GM18505 (cell line): ENCODE measurements around the gene SLC9C1.

Experiments
- ATAC-seq: cut with Tn5 transposase; IDR thresholded peaks from one replicate; pipeline ENCODE4 v1.9.1; 2021; ENCODE audit not compliant: unreplicated experiment
- POLR2A ChIP-seq: IDR thresholded peaks from 4 replicates; pipeline ENCODE4 v1.6.1; 2011; ENCODE audit warnings: borderline replicate concordance; ENCODE audit not compliant: insufficient read depth, insufficient read length; ENCODE audit errors: extremely low read depth

The SLC9C1 gene

DNA sequence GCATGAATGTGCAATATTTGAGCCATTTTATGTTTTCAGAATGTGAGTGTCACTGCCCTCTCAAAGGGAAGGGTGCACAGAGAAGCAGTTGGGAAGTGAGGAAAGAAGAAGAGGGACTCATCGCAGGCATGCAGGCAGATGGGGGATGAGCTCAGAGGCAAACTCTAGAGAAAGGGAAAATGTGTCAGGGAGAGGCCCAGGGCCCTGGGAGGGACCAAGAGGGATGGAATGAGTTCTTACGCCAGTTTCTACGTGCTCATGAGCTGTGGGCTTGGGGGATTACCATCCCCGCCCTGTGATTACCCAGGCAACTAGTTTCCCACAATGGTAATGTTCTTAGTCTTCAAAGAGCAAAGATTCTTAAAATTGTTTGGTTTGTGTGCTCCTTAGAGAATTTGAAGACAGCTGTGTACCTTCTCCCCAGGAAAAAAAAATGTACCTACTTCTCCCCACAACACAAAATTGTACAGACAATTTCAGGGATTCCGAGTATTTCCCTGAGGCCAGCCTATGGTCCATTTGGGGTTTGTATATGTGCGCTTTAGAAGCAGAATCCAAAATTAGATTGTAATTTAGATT is 178.8 kb downstream of the SLC9C1 start:
- peak; percentile 26 for ATAC-seq
- TF ChIP-seq POLR2A: peak; percentile 29

DNA sequence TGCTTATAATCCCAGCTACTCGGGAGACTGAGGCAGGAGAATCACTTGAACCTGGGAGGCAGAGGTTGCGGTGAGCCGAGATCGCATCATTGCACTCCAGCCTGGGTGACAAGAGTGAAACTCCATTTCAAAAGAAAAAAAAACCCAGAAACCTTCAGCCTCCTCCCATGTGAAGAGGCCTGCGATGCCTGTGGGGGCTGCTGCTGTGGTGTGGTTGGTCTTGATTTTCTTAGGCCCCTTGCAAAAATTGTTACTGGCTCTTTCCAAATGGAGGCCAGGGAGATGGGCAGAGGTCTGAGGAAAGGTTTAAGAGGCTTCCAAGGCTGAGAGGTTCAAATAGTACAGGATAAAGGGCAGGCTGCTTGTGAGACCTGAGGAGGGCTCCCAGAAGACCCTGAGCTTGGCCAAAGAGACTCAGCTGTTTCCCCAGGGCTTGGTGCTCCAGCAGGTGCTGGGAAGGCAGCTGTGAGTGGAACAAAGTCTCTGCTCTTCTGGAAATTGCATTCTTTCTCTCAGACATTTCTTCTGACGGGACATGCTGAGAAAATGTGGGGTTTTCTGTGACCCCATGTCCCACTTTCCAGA is 179.3 kb downstream of the SLC9C1 start:
- TF ChIP-seq POLR2A: no peak
- peak; percentile 29 for ATAC-seq

DNA sequence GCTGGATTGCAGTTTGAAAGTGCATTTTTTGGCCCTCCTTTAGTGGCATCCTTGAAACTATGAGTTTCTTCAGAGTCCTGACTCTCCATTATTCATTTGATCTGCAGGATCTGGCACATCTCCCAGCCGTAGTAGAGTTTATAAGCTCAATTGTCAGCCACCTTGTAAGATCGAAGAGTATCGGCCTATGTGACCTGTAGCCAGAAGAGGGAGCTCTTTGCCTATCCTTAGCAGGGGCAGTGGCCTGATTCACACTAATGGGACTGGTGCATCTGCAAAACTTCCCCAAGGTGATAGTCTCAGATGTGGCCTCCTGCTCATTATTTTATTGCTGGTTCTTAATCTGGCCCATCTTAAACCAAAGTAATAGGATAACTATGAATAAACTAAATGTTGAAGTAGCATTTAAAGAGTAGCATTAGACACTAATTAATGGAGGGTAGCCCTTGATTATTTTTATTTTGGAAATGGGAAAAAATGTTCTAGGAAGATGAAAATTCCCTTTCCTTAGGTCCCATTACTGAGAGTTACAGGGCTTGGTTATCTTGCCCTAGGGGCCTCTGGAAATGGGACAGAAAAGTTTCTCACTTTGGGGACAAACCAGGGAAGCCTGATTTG is 182.1 kb downstream of the SLC9C1 start:
- ATAC-seq: peak; percentile 49

DNA sequence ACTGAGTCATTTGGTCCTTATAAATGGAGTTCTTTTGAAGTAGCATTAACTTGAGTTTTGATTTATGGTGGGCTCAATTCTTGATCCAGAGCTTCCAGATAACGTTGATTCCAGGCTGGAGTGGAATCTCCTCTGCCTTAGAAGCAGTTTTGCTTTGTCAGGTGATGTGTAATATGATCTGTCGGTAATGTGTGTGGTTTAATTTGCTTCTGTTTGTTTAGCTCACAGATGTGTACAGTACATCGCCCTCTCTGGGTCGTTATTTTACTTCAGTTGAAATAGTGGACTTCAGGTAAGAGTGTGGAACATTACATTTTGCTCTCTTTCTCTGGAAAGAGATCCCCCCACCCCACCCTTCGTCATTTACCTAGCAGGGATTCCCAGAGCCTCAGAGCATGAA is 184.7 kb downstream of the SLC9C1 start:
- ATAC-seq: no peak
- no peak for TF ChIP-seq POLR2A

More for the DNA sequence above, 182.1 kb downstream of the SLC9C1 start:
- no peak for TF ChIP-seq POLR2A

DNA sequence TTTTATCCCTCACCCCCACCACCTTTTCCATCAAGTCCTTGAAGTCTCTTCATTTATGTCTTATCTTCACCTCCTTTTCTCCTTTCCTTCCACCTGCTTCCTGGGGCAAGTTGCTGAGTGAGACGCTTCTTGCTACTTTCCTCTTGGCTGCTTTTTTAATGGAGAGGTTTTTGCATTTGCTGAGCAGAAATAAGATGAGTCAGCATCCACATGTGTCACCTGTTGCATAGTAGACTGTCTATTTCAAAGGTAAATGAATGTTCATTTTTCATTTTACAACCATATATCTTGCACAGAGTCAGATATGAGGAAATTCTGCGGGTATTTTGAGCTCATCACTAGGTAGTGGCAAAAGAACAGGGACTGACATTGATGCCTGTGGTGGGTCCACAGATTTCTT is 189.2 kb downstream of the SLC9C1 start:
- no peak for TF ChIP-seq POLR2A
- no peak for ATAC-seq

DNA sequence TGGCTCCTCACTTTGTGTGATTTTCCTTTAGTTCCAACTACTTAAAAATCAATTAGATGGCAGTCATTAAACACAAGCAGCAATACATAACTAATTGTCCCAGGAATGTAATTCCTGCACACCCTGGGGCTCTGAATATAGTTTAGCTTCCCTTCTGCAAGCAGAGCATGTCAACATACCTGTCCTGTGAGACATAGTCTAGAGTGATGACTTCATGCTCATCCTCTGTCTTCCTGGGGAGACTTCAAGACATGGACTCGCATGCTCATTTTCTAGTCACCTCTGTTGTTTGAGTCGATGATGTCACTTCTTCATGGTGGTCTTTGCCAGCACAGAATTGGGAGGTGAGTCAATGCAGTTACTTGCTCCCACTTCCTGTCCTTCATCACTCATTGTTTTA is 192.1 kb downstream of the SLC9C1 start:
- TF ChIP-seq POLR2A: no peak
- no peak for ATAC-seq

DNA sequence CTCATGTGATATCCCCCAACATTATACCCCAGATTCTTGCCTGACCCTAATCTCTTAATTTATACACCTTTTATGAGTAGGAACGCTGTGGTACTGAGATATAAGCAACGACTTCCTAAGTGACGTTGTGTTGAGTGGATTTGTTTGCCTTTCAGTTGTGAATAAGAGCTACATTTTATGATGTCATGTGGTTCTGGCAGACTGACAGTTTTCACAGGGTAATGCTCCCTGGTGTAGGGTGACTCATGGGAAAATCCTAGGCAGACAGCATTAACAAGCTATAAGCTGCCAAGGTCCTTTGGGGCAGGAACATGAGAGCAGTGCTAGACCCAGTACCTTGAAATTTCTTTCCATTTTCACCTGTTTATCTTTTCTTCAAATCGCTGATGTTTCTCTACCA is 196.6 kb downstream of the SLC9C1 start:
- ATAC-seq: no peak
- TF ChIP-seq POLR2A: no peak

DNA sequence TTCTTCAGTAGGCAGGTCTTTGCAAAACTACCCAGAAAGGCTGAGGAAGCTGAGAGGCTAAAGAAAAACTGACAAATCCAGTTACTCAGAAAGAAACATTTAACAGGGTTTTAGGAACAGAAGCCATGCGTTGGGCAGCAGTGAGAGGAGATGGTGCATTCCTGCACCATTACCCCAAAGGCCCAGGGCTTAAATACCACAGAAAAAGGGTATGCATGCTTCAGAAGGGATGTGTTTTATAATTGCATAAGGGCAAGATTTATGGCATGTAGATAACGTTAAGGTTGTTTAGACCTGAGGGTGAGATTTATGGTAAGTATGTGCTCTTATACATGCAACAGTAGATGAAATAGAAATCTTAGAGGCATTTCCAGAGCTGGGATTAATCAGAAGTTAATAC is 197.8 kb downstream of the SLC9C1 start:
- TF ChIP-seq POLR2A: no peak
- ATAC-seq: no peak

DNA sequence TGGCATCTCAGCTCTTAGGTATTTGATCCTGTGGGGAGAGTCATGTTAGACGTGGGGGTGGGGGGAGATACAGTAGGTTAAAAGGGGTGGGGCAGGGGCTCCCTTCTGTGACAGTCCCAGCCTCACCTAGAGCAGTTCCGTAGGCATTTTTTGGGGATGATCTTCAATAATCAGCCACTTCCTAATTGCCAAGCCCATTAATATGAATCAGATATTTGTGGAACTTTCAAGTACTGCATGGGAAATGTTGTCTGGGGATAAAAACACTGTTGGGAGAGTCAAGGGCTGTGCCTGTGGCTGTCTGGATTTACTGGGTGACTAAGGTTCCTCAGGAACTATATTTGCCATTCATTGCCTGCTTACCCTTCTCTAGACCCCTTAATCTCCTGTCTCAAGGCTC is 198.3 kb downstream of the SLC9C1 start:
- no peak for ATAC-seq
- TF ChIP-seq POLR2A: no peak

DNA sequence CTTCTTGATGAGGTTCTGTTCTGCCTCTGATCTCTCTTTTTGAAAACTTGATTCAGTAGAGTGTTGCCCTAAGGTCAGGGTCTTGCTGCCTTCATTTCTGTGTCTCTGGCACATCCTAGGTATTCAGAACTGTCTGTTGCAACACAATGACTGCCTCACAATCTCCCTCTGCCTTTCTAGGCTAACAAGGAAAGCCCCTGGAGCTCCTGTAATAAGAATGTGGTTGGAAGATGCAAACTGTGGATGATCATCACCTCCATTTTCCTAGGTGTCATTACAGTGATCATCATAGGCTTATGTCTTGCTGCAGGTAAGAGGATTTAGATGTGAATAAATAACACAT is 200.9 kb downstream of the SLC9C1 start:
- ATAC-seq: no peak
- no peak for TF ChIP-seq POLR2A

DNA sequence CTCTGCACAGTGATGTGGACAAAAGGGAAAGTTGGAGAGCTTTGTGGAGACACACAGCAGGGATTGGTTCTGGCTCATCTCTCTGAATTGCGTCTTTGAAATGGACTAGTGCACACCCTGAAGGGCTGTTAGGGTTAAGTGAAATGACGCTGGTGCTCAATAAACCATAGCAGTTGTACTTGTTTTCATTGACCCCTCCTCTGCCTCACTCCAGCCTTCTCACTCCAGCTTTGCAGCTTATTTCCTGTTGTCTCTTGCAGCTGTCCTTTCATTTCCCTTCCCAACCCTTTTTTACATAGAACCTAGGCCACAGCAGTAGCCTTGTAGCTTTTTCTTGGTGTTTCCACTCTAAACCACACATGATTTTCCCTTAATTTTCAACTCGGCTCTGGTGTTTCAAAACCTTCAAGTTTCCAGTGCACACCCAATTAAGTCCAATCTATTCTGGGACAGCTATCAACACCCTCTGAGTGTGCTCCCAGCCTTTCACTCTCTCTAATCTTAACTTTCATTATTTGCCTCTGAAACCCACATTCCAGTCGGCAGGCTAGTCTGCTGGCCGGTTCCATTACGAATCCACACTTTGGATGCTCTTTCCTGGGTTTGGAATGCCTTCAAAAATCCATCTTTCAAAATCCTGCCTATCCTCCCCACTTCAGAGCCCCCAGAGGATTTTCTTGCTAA is 201.4 kb downstream of the SLC9C1 start:
- ATAC-seq: no peak
- no peak for TF ChIP-seq POLR2A

DNA sequence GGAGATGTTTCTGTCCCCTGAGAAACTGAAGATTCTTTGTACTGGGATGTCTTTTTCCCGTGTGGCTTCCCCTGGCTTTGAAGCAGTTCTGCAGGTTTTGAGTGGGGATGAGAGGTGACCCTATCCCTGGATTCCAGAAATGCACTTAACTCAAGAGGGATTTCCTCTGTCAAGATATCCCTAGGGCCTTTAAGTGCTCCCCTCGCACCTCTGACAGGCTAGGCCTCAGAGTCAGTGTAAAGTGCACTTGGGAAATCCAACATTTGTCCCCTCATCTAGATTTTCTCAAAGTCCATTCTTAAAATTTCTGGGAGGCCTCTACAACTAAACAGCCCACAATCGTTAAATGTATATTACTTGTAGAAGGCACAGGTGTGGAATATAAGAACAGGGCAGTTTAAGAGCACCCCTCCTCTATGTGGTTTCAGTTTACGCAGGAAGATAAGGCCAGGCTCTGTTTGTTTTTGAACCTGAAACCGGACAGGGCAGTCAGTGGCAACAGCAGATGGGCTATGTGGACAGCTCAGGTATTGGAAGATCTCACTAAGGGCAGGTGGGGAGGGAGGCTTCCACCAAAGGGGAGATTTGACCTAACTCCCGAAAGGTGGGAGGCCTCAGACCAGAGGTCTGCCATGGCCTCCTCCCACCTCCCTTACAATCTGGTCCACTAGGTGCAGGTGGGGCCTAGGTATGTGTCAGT is 203.0 kb downstream of the SLC9C1 start:
- TF ChIP-seq POLR2A: no peak
- no peak for ATAC-seq
